Mucosa of rectum (tissue), 2 donors: ENCODE measurements around the gene VILL.

ENCODE experiments used
- H3K27ac ChIP-seq, 2 donors: one replicate each; pipeline ENCODE4 v1.7.0; 2013; ENCODE audit warnings: inconsistent platforms in 2 of 2, low read depth in 2 of 2, low read length in 2 of 2
- H3K27me3 ChIP-seq, 2 donors: one replicate each; pipeline ENCODE4 v1.7.0; 2013; ENCODE audit warnings: low read length in 2 of 2; ENCODE audit not compliant: control insufficient read depth in 2 of 2, insufficient read depth in 2 of 2
- H3K36me3 ChIP-seq, 2 donors: one replicate each; pipeline ENCODE4 v1.7.0; 2013; ENCODE audit warnings: low read length in 2 of 2; ENCODE audit not compliant: control insufficient read depth in 2 of 2, insufficient read depth in 2 of 2
- H3K4me1 ChIP-seq, 2 donors: one replicate each; pipeline ENCODE4 v1.7.0; 2013; ENCODE audit warnings: low read length in 2 of 2, mild to moderate bottlenecking in 1 of 2; ENCODE audit not compliant: control insufficient read depth in 2 of 2, insufficient read depth in 2 of 2
- H3K4me3 ChIP-seq, 2 donors: one replicate each; pipeline ENCODE4 v1.7.0; 2013; ENCODE audit warnings: low read length in 2 of 2
- H3K9ac ChIP-seq, 2 donors: one replicate each; pipeline ENCODE4 v1.7.0; 2013; ENCODE audit warnings: low read length in 2 of 2, low read depth in 1 of 2, mild to moderate bottlenecking in 1 of 2
- H3K9me3 ChIP-seq, 2 donors: one replicate each; pipeline ENCODE4 v1.7.0; 2013; ENCODE audit warnings: low read length in 2 of 2; ENCODE audit not compliant: control insufficient read depth in 2 of 2
- donor health status: healthy.
- donor health status: Normal muscosa, but diverticular disease.

VILL gene

DNA sequence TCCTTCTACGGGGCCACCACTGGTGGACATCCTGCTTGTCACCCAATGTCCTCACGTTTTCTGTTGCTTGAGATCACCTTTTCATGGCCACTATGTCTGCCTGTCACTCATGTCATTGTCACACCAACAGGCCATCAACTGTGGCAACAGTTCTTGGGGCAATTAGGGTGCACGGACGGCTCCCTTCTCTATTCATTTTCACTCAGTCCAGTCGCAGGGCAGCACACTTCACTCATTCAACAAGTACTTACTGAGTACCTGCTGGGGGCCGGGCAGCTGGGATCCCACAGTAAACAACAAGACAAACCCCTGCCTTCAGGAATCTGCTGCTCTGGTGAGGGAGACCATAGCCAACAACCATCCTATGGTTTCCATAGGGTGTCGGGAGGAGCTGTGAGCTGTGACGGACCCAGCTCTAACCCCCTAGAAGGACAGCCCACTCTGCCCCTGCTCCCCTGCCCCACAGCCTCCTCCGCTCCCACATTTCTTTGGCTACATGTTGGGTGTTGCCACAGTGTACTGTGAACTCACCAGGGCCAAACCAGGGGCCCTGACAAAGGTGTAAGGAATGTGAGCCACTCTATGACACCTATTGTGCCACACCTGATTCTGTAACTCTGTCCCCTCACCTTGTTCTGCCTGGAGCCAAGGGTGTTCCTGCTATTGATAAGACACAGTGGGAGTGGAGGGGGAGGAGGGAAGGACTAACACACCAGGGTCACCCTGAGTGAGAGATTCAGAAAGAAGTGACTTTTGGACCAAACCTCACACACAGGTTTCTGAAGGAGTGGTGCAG lies 1.9 kb downstream of the VILL start:
- Histone ChIP-seq H3K9ac (peak overlapping the region; percentile 92 to 94), H3K27me3 (no peaks in the 10 kb centered on the region), H3K9me3 (no peaks in the 10 kb centered on the region), H3K4me1 (peaks cover 41 to 70% of the 10 kb centered on the region in 2 donors), H3K36me3 (peaks cover 15 to 17% of the 10 kb centered on the region in 2 donors), H3K27ac (peak overlapping the region; percentile 98), H3K4me3 (peak overlapping the region; percentile 80)

GRCh38 chr3:37993067-37993455 lies 2.5 kb downstream of the VILL start:
- H3K27ac ChIP-seq = peak overlapping the region; percentile 98

GRCh38 chr3:37993460-37993819 lies 2.9 kb downstream of the VILL start:
- H3K27me3 ChIP-seq = no peaks in the 10 kb centered on the region
- peaks cover 15 to 17% of the 10 kb centered on the region in 2 donors for H3K36me3 ChIP-seq
- no peaks in the 10 kb centered on the region for H3K9me3 ChIP-seq
- H3K27ac ChIP-seq = peak overlapping the region; percentile 98
- peak overlapping the region; percentile 80 for H3K4me3 ChIP-seq
- H3K9ac ChIP-seq = peak overlapping the region; percentile 87 to 94
- H3K4me1 ChIP-seq = peaks cover 44 to 70% of the 10 kb centered on the region in 2 donors

More at GRCh38 chr3:37993067-37993455, 2.5 kb downstream of the VILL start:
- H3K9ac ChIP-seq = peak overlapping the region; percentile 87 to 94
- H3K4me1 ChIP-seq = peaks cover 41 to 70% of the 10 kb centered on the region in 2 donors
- H3K36me3 ChIP-seq = peaks cover 15 to 17% of the 10 kb centered on the region in 2 donors
- no peaks in the 10 kb centered on the region for H3K9me3 ChIP-seq
- peak overlapping the region; percentile 80 for H3K4me3 ChIP-seq
- H3K27me3 ChIP-seq = no peaks in the 10 kb centered on the region

DNA sequence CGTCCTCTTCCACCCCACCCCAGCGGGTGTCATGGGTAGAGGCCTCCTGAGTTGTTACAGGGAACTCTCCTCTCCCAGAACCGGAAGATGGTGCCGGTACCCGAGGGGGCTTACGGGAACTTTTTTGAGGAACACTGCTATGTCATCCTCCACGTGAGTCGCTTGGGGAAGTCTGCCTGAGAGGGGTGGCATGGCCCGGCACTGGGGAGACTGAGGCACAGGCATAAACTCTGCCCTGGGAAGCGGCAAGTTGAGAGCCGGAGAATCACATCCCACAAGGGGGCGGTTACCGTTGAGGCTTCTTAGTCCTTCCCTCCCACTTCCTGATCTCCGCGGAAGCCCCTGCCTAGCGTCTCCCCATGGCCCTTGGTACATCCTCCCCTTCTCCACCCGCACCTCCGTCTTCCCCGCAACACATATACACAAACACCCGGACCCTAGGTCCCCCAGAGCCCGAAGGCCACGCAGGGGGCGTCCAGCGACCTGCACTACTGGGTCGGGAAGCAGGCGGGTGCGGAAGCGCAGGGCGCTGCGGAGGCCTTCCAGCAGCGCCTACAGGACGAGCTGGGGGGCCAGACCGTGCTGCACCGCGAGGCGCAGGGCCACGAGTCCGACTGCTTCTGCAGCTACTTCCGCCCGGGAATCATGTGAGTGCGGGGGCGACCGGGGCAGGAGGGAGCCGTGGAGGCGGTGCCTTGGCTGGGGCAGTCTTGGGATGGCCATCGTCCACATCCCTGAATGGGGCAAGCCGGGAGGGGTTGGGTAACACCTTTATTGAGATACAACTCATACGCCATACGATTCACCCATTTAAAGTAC lies 3.4 kb downstream of the VILL start:
- peaks cover 47 to 72% of the 10 kb centered on the region in 2 donors for H3K4me1 ChIP-seq
- H3K9me3 ChIP-seq = no peaks in the 10 kb centered on the region
- H3K36me3 ChIP-seq = peaks cover 15 to 17% of the 10 kb centered on the region in 2 donors
- peak overlapping the region; percentile 80 for H3K4me3 ChIP-seq
- peak overlapping the region; percentile 98 for H3K27ac ChIP-seq
- H3K9ac ChIP-seq = peak overlapping the region; percentile 87 to 94
- H3K27me3 ChIP-seq = no peaks in the 10 kb centered on the region

GRCh38 chr3:37994639-37994972 lies 4.0 kb downstream of the VILL start:
- peak overlapping the region; percentile 80 for H3K4me3 ChIP-seq
- H3K4me1 ChIP-seq = peaks cover 42 to 71% of the 10 kb centered on the region in 2 donors
- H3K9ac ChIP-seq = peak overlapping the region; percentile 87 to 94

DNA sequence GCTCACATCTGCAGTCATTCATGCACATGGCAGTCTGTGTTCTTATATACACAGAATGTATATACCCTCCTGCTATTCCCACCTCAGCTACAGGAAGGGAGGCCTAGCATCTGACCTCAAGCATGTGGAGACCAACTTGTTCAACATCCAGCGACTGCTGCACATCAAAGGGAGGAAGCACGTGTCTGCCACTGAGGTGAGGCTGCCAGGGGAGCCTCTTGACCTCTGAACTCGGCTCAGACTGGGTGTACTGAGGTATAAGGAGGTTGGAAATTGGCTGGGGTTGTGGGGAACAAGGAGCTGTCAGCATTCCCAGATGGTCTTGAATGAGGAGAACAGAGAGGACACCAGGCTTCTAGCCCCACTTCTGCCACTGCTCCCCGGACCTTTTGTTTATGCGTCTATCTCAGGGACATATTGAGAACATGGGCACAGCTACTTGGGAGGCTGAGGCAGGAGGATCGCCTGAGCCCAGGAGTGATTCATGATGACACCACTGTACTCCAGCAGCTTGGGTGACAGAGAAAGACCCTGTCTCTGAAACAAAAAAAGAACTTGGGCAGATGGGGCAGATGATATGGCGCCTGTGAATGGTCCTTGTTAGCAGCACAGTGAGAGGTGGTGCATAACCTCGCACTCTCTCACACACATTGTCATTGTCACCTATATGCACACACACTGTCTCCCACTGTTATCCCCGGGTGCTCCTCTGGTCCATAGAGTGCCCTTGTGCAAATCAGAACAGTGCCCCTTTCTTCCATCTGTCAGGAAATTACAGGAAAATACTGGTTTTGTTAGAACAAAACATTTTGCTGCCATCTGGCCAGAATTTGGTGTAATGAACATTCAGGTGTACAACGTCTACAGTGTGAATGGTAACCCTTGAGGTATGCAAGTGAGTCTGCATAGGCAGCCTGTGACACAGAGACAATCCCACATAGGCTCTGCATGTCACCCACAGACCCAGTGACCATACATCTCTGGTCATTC lies 5.4 kb downstream of the VILL start:
- H3K9ac ChIP-seq = no peak overlapping the region
- peaks cover 35 to 61% of the 10 kb centered on the region in 2 donors for H3K4me1 ChIP-seq
- H3K9me3 ChIP-seq = no peaks in the 10 kb centered on the region
- H3K27me3 ChIP-seq = no peaks in the 10 kb centered on the region
- no peak overlapping the region for H3K4me3 ChIP-seq
- peak overlapping the region; percentile 33 to 64 for H3K27ac ChIP-seq
- H3K36me3 ChIP-seq = peaks cover 23 to 30% of the 10 kb centered on the region in 2 donors

More at GRCh38 chr3:37994639-37994972, 4.0 kb downstream of the VILL start:
- peak overlapping the region; percentile 98 for H3K27ac ChIP-seq
- H3K9me3 ChIP-seq = no peaks in the 10 kb centered on the region
- H3K36me3 ChIP-seq = peaks cover 18 to 19% of the 10 kb centered on the region in 2 donors
- no peaks in the 10 kb centered on the region for H3K27me3 ChIP-seq

GRCh38 chr3:37996785-37997301 lies 6.3 kb downstream of the VILL start:
- H3K4me3 ChIP-seq = no peak overlapping the region
- peaks cover 32 to 39% of the 10 kb centered on the region in 2 donors for H3K36me3 ChIP-seq
- peaks cover 35 to 59% of the 10 kb centered on the region in 2 donors for H3K4me1 ChIP-seq
- H3K27ac ChIP-seq = peak overlapping the region; percentile 33 to 64
- no peaks in the 10 kb centered on the region for H3K9me3 ChIP-seq
- no peaks in the 10 kb centered on the region for H3K27me3 ChIP-seq
- H3K9ac ChIP-seq = peak overlapping the region in 1 of 2 donors; percentile 9

- peaks cover 37 to 44% of the 10 kb centered on the region in 2 donors for H3K36me3 ChIP-seq
- no peak overlapping the region for H3K4me3 ChIP-seq
- H3K9me3 ChIP-seq = no peaks in the 10 kb centered on the region
- peak overlapping the region in 1 of 2 donors; percentile 9 for H3K9ac ChIP-seq
- H3K4me1 ChIP-seq = peaks cover 38 to 55% of the 10 kb centered on the region in 2 donors
- H3K27me3 ChIP-seq = no peaks in the 10 kb centered on the region
- peak overlapping the region; percentile 33 to 64 for H3K27ac ChIP-seq
Observed at GRCh38 chr3:37997342-37997741, 6.8 kb downstream of the VILL start.

GRCh38 chr3:37997791-37998370 lies 7.3 kb downstream of the VILL start:
- Histone ChIP-seq H3K36me3 (peaks cover 42 to 49% of the 10 kb centered on the region in 2 donors), H3K4me3 (peak overlapping the region in 1 of 2 donors; percentile 80), H3K9me3 (no peaks in the 10 kb centered on the region), H3K27me3 (no peaks in the 10 kb centered on the region), H3K27ac (peak overlapping the region; percentile 90 to 95), H3K4me1 (peaks cover 38 to 56% of the 10 kb centered on the region in 2 donors), H3K9ac (peak overlapping the region; percentile 82 to 93)
